ENCODE measurements around the gene ARHGEF16.

ARHGEF16 gene

GRCh38 chr1:3439346-3440299 is 14.8 kb upstream of the ARHGEF16 start:
- no peak for DNase-seq

GRCh38 chr1:3440300-3440681 is 14.2 kb upstream of the ARHGEF16 start:
- no peak for DNase-seq

DNA sequence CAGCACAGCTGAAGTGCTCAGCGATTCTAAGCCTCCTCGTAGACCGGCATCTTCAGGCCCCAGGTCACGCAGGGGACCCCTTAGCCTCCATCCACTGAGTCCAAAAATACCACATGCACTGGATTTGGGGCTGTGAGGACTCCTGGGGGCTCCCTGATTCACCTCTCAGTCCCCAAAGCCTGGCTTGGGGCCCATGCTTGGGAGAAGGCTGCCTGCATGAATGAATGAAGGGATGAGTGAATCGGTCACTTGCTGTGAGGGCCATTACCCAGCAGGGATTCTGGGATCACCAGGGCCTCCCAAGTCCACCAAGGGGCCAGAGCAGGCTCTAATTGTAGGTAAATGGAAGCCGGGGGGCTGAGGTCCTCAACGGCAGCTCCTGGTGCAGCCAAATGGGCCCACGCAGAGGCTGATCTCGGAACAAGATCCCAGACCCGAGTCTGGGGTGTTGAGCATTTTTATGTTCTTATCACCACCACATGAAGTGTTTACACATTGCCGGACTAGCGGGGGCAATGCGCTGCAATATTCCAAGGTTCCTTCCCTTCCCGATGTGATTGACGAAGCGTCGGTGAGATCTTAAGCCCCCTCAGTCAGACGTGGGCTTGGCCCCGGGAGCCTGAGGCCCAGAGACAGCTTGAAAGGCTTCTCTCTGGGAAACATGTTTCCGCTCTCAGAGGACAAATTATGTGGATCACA is 13.6 kb upstream of the ARHGEF16 start:
- DNase-seq, result no peak

DNA sequence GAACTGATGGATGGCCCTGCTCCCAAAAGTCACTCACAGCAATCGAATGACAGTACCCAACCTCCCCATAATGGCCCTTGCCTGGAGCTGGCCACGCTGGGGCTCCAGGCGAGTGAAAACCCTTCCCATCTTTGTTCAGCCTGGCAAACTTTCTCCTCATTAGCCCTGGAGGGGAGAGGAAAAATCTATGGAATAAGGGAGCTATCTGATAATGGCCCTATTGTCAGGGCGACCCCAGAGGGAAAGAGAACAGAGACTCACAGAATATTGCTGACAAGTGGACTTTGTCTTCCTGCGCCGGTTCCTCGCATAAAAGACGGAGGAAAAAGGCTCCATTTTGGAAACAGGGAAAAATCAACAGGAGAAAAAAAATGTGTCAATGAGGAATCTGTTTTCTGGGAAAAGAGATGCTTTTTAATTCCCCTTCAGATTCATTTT is 13.0 kb upstream of the ARHGEF16 start:
- no peak for DNase-seq

GRCh38 chr1:3441880-3442279 is 12.6 kb upstream of the ARHGEF16 start:
- DNase-seq, result no peak

GRCh38 chr1:3442331-3442730 is 12.1 kb upstream of the ARHGEF16 start:
- no peak for DNase-seq

DNA sequence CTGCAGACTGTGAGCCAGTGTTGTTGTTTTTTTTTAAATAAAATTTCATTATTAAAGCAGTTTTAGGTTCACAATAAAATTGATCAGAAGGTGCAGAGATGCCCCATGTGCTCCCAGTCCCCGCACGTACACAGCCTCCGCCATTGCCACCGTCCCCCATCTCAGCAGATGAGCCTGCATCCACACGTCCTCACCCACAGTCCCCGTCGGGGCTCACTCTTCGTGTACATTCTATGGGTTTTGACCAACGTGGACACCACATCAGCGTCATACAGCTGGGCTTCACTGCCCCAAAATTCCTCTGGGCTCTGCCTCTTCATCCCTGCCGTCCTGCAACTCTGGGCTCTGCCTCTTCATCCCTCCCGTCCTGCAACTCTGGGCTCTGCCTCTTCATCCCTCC is 11.6 kb upstream of the ARHGEF16 start:
- no peak for DNase-seq

DNA sequence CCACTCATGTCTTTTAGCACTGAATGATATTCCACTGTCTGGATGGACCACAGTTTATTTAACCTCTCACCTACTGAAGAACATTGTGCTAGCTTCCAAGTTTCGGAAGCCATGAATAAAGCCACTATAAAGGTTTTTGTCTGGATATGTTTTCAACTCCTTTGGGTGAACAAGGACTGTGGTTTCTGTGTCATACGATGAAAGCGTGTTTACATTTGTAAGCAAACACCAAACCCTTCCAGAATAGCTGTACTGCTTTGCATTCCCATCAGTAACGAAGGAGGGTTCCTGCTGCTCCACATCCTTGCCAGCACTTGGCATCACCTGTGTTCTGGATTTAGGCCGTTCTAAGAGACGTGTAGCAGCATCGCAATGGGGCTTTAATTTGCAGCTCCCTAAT is 10.7 kb upstream of the ARHGEF16 start:
- DNase-seq, result no peak

DNA sequence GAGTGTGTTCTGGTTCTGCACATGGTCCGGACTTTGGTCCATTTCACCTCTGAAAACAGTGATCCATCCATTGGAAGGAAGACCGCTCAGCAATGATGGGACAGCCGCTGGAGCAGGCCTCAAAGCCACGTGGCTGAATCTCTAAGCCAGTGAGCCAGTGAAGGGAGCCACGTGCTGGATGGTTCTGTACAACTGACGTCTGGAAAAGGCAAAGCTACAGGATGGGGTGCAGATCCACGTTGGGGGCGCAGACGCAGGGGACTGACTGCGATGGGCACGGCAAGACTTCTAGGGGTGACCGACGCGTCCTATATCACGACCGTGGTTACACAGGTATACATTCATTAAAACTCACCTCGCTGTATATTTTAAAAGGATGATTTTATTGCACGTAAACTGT is 10.2 kb upstream of the ARHGEF16 start:
- DNase-seq, result no peak

DNA sequence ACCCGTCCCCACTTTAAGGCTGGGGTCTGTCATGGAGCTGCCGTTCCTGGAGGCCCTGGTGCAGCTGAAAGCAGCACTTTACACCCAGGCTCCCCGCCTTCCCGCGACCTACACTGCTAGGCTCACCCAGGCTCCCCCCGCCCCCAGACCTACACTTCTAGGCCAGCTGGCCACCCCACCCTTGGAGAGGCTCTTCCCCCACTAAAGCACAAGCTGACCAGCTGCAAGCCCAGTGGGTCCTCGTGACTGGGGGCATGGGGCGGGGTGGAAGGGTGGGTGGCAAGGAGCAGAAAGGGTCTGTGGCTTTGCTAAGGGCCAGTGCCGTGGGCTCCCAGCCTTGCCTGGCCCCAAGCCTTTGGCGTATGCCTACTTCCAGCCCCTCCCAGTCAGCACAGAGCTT is 9.7 kb upstream of the ARHGEF16 start:
- DNase-seq, result no peak

- DNase-seq, result no peak
Measured at GRCh38 chr1:3450202-3450863, 4.1 kb upstream of the ARHGEF16 start.

DNA sequence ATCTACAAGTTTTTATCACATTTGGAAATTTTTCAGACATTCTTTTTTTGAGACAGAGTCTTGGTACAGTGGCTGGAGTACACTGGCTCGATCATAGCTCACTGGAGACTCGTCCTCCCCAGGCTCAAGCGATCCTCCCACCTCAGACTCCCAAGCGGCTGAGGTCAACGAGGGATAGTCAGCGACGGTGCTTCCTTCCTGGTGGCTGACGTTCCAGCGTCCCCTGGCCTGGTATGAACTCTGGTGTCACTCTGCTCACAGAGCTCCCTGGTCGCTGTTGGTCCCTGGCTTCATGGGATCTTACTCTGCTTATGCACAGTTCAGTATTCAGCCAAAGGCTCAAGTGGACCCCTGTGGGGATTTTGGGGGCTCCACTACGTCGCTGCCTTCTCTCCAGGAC is 3.5 kb upstream of the ARHGEF16 start:
- DNase-seq, result no peak

DNA sequence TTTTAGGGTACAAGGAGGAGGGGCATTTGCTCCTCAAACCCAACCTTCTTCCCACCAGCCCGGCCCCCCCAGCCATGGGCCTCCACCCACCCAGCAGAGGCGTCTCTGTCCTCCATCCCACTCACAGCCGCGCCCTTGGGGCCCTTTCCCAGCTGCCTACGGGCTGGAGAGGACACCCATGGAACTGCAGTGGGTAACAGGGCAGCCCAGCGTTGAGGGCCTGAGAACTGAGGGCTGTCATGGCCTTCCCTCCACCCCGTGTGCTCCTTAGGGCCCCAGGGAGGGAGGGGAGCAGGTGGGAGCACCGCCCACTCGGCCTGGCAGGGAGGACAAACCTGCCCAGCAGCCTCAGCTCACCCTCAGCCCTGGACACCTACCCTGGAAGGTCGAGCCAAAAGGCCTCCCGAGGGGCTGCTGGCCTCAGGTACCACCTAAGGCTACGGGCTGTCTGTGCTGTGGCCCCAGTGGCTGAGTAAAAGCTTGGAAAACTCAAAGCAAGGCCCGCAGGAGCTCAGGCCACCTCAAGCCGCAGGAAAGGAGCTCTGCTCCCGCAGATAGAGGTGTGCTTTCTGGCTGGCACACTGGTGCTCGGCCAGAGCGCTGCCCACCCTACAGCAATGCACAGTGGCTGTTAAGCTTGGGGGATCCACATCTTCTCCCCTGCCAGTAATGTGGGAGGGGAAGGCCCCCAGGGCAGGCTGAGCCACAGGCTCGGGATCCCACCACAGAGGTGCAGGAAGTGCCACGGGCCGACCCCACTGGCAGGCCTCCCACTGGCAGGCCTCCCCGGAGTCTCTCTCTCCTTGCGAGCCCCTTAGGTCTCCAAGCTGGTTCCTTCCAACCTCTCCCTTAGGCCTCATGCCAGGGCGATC is 2.2 kb upstream of the ARHGEF16 start:
- no peak for DNase-seq

DNA sequence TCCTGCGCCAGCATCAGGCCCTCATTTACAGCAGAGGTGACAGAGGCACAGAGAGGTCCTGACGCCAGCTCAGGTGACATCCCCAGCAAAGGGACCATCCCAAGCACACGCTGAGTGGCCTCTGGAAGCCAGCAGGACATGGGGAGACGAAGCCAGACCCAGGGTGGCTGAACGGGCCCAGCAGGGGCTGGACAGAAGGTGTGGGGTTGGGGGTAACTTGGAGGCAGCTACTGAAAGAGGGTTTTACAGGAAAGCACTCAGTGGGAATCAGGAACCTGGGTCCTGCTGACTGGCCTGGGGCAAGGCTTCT is 1.6 kb upstream of the ARHGEF16 start:
- no peak for DNase-seq

- peak; percentile 78 for DNase-seq
Measured at GRCh38 chr1:3453203-3453761, 1.2 kb upstream of the ARHGEF16 start.

DNA sequence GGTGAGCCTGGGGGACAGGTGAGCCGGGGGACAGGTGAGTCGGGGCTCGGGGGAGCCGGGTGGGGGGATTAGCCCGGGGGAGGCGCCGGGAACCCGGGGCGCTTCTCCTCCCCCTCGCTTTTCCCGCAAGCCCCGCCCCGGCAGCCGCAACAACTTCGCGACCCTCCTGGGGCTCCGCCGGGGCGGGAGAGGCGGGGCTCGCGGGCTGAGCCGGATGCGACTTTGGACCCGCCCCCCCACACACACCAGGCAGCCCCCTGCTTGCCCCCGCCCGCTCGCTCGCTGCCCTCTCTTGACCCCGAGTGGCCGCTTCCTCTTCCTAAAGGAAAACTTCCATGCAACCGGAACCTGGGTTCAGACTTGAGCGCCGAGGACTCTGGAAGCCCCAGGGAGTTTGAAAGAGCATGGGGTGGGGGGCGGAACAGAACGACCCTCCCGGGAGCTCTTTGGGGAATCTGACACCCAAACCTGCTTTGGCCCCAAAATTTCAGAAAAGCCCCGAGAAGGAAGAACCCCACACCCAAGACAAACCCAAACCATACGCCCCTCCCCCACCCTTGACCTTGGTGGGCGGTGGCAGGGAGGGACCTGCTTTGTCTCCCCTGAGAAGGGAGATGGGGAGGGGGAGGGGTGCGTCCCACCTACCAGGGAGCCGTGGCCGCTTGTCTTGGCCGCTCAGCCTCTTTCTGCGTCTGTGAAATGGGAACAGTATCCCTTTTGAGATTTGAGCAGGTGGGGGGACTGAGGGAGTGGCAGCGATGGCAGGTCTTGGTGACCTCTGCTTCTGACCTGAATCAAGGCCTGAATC is 550 bp downstream of the ARHGEF16 start:
- no peak for DNase-seq

DNA sequence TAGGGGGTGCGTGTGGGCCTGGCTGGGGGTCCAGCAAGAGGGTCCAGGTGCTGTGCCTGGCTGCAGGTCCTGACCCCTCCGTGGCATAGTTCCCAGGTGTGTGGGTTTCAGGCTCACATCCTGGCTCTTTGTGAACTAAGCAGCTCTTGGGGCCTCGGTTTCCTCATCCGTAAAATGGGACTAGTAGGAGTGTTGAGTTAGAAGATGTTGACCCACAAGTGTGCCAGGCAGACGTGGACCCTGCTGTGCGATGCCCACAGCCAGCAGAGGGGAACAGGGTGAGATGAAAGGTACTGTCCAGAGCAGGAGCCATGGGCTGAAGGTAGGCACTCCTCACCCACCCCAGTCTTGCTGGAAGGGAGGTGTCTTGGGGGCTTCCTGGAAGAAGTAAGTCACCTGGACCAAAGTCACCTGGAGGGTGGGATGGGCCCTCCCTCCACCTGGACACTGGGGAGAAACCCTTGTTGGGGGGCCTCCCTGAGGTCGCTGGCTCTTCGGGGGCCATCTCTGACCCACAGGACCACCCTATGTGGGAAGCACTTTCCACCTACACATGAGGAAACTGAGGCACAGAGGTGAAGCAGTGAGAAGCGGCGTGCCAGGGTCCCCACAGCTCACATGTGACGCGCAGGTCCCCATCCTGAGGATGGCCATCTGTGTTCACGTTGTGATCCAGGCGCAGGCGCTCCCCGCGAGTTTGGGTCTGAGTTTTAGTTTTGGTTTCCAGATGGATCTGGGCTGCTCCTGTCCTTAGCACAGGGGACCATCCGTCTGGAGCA is 1.4 kb downstream of the ARHGEF16 start:
- no peak for DNase-seq

DNA sequence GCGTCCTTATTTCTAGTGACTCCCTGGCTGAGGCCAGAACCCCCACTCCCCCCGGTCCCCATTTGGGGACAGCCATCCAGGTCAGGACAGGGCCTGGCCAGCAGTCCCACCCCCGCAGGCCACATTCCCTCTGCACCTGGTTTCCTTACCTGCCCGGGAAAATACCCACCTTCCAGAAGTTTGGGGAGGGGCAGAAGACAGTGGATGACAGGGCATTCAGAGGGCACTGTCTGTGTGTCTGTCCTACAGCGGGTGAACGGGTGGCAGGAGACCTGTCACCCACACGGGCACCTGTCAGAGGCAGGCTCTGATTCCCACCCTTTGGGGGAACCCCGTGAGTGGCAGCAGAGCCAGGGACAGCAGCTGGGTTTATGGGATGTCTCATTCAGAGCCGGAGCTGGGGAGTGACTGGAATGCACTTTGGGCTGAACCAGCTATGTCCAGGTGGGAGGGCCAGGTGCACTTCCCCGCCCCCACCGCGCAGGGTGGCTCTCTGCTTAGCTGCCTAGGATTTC is 2.0 kb downstream of the ARHGEF16 start:
- no peak for DNase-seq

GRCh38 chr1:3456964-3457909 is 2.8 kb downstream of the ARHGEF16 start:
- no peak for DNase-seq

All from activated naive CD4-positive, alpha-beta T cell treated with Interleukin-2 at 50 U/mL for 16 hours (primary cell).